ENCODE data around the gene ZFP36L2.

Gene ZFP36L2, protein sequence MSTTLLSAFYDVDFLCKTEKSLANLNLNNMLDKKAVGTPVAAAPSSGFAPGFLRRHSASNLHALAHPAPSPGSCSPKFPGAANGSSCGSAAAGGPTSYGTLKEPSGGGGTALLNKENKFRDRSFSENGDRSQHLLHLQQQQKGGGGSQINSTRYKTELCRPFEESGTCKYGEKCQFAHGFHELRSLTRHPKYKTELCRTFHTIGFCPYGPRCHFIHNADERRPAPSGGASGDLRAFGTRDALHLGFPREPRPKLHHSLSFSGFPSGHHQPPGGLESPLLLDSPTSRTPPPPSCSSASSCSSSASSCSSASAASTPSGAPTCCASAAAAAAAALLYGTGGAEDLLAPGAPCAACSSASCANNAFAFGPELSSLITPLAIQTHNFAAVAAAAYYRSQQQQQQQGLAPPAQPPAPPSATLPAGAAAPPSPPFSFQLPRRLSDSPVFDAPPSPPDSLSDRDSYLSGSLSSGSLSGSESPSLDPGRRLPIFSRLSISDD

DNA sequence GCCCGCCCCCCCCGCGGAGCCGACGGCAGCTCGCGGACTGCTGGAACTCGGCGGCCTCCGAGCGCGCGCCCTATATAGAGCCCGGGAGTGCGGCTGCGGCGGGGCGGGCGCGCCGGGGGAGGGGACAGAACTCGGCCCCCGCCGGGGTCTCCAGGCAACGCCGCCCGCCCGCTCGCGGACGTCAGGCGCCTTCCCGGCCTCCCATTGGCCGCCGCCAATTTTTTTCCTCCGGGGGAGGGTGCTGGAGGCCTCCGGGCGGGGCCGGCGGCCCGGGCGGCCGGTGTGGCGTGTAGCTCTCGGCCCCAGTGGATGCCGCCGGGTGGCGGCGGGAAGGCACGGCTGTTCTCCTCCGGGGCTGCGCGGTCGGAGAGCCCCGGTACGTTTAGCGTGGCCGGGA is at the start of gene ZFP36L2:
ZFP36L2 (minus strand) TSS at position 49 of the 397 bp plus-strand sequence. CDS start 291 bp downstream, outside the sequence.
- DNase-seq, result peak; percentile 95

- DNase-seq, result no peak
These were observed 48.3 kb upstream of the ZFP36L2 start for GRCh38 chr2:43274721-43275120.

DNA sequence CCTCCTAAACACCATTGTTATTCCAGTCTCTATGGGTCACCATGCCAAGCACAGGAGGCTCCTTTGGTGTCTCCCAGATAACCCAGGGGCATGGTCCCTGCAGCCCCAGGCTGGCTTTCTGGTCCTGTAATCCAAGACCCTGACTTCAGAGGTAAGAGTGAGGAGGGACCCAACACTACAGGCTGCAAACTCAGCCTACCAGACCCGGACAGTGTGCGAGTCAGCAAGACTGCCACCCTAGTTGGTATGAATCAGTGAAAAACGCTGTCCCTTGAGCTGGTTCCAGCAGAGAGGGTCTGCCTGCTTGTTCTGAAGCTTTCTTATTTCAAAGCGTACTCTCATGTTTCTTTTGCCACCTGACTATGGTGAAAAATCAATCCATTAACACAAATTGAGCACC is 47.6 kb upstream of the ZFP36L2 start:
- DNase-seq, result no peak

GRCh38 chr2:43273529-43273928 is 47.1 kb upstream of the ZFP36L2 start:
- peak; percentile 62 for DNase-seq

GRCh38 chr2:43270930-43271615 is 44.7 kb upstream of the ZFP36L2 start:
- DNase-seq, result no peak

DNA sequence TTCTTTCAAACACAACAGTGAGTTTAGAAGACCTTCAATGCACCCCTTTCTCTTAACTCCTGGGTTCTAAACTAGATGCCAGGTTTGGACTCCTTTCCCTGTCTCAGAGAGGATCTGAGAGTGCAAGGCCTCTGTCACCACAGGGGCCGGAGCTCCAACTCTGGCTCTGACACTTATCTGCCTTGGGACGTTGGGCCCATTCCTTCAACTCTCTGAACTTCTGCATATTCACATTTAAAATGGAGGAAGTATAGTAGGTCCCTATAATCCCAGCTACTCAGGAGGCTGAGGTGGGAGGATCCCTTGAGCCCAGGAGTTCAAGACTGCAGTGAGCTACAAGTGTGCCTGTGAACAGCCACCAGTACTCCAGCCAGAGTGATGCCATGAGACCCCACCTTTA is 44.1 kb upstream of the ZFP36L2 start:
- no peak for DNase-seq

- no peak for DNase-seq
These were observed 43.3 kb upstream of the ZFP36L2 start for GRCh38 chr2:43269706-43270105.

DNA sequence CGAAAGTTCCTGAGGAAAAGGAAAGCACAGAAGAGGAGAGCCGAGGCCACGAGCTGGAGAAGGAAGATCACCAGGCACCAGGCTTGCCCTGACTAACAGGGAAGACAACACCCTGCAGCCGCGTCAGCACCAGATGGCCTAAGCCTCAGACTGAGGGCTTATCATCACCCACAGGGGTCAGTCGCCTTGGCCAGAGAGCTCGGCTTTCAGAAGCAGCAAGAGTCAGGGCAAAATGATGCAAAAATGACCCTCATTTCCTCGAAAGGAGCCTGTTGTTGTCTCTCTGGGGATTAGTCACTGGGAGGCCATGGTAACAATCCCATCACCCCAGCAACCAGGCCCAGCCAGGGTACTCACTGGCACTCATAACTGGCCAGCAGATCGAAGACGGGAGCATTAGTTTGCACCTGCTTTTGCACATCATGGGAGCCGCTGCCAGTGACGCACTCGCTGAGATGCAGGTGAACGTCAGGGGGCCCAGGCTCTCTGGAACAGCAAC is 42.7 kb upstream of the ZFP36L2 start:
- DNase-seq, result peak; percentile 77

- peak; percentile 27 for DNase-seq
These were observed 41.9 kb upstream of the ZFP36L2 start for GRCh38 chr2:43268066-43268953.

GRCh38 chr2:43267381-43267780 is 41.0 kb upstream of the ZFP36L2 start:
- DNase-seq, result no peak

DNA sequence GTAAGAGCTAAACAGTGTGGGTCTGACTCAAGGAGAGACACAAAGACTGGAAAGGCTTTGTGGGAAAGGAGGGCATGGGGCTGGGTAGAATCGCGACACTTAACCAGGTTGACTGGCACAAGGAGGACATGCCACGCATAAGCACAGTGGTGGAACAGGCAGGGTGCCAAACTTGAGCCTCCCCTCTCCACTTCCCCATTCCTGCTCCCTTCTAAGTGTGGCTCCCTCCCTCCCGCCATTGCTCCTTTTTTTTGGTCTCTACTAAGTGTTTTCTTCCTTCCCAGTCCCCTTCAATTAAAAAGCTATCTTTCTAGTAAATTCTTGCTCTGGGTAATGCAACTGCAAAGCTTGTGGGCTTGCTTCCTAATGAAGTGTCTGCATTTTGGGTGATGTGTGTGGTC is 40.3 kb upstream of the ZFP36L2 start:
- no peak for DNase-seq

DNA sequence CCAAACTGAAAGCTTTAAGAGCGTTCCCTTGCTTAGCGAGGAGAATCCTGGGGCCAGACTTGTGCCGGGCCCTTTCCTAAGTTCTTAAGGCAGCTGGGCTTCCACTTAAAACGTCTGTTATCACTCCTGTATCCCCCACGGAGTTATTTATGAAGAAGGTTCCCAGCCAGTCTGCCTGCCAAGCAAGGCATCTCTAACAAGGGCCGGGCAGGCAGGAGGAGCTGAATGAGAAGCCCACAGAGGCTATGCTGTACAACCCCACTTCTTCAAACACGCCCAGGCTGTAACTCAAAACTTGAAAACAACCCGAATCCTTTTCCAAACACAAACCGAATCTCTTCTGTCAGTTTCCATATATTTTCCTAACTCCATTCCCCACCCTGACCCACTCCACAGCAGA is 39.0 kb upstream of the ZFP36L2 start:
- no peak for DNase-seq

GRCh38 chr2:43265001-43265400 is 38.6 kb upstream of the ZFP36L2 start:
- no peak for DNase-seq

- peak; percentile 38 for DNase-seq
These were observed 36.5 kb upstream of the ZFP36L2 start for GRCh38 chr2:43262951-43263350.

GRCh38 chr2:43262239-43262638 is 35.8 kb upstream of the ZFP36L2 start:
- DNase-seq, result no peak

DNA sequence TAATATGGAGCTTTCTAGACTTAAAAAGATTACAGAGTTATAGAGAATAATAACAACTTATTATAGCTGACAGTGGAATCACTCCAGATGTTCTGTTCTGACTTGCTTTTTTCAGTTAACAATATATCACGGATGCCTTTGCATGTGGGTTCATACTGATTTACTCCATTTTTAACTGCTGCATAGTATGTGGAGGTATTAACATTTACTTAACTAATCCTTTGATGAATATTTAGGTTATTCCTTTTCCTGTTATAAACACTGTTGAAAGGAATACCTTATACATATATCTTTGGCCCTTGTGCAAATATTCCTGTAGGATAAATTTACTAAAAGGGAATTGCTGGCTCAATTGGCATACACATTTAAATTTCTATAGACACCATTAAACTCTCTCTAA is 33.1 kb upstream of the ZFP36L2 start:
- DNase-seq, result no peak

DNA sequence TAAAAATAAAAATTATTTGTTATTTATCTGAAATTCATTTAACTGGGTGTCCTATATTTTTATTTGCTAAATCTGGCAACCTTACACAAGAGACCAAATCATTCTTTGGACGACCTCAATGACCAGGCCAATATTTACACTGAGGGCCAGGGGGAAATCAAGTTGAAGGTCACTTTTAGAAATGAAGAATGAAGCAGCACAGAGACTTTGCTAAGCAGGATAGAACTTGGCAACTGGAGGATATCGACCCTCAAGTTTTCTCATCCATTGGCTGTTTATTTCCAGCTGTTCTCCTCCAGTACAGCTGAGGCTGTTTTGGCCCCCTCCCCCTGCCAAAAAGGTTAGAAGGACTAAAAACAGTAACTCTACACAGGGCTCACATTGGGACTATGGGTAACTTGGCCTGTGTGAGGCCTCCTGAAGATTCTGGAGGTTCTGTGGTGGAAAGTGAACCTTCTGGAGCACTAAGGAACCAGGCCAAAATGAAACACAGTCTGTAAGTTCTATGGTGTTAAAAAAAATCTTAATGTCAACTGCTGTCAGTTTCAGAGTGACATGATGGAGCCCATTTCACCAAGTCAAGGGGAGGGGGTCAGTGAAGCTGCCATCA is 32.2 kb upstream of the ZFP36L2 start:
- no peak for DNase-seq

DNA sequence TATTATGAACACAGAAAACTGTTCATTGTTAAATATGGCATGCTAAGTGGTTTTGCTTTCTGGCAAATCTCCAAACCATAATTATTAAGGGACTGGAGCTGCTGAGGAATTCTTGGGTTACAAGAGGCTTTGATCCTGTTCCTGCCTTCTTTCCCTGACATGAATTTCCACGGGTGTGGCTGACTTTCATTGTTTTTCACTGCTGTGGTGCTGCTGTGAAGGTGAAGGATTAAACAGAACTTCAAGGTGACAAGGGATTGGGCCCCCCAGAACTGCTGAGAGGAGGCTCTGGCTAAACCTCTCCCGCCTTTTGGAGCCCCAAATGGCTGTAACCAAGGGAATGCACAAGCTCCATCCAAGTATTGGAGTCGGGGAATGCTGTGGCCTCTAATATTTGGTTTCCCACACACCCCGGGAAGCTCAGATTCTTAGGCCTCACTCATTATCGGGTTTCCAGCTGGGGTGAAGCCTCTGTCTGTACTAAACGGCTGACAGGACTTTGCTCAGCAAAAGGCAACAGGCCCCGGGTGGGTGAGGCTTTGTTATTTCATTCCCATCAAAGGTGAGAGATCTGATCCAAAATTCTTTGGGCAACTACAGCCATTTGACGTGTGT is 29.0 kb upstream of the ZFP36L2 start:
- DNase-seq, result no peak

DNA sequence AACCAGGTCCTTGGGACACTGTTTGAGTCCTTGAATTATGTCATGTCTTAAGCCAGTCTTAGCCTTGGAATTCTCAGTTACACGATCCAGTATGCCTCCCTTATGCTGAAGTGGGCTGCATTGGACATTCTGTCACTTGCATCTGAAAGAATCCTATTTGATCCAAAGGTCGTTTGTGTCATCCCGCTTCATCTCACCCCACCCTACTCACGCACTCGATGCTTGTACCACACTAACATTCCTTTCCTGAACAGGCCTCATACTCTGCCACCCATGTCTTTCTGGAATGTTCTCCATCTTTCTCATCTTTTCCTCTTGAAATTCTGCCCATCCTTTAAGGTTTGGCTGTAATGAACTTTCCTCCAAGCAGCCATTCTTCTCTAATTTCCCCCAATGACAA is 27.9 kb upstream of the ZFP36L2 start:
- DNase-seq, result no peak

- no peak for DNase-seq
These were observed 24.8 kb upstream of the ZFP36L2 start for GRCh38 chr2:43251171-43251731.

- DNase-seq, result no peak
These were observed 23.6 kb upstream of the ZFP36L2 start for GRCh38 chr2:43250015-43250414.

GRCh38 chr2:43248621-43249020 is 22.2 kb upstream of the ZFP36L2 start:
- no peak for DNase-seq

Data from inflammatory macrophage treated with lipopolysaccharide for 4 hours (primary cell).